K562 (cell line): ENCODE data around the gene MAN1A1. TPM values are rescaled to one million over a fixed set of nuclear protein-coding genes. Genes with fewer than 3 reads are reported as not detected.

ENCODE experiments used
- CEBPB ChIP-seq: fragments of 450-650 bp; IDR thresholded peaks from 2 replicates; pipeline ENCODE4 v1.6.1; 2016; ENCODE audit warnings: missing genetic modification characterization, missing compliant biosample characterization
- CREM ChIP-seq: IDR thresholded peaks from 2 replicates; pipeline ENCODE4 v1.6.1; 2014; ENCODE audit warnings: antibody characterized with exemption, low read depth
- FOXA1 ChIP-seq: fragments of 450-650 bp; IDR thresholded peaks from 2 replicates; pipeline ENCODE4 v1.6.1; 2016; ENCODE audit warnings: mild to moderate bottlenecking, borderline replicate concordance
- FUS ChIP-seq: fragments of 200-400 bp; formaldehyde crosslinking; optimal IDR thresholded peaks from 2 replicates; pipeline ENCODE3; 2017; ENCODE audit warnings: low read depth, low read length
- JUNB ChIP-seq: fragments of 450-650 bp; formaldehyde crosslinking; conservative IDR thresholded peaks from 2 replicates; pipeline ENCODE4 v1.4.0; 2020; ENCODE audit warnings: mild to moderate bottlenecking
- JUND ChIP-seq, 2 experiments: IDR thresholded peaks; 2 replicates in 1 of 2; 3 replicates in 1 of 2; pipeline ENCODE4 v1.6.1; 2011; ENCODE audit warnings: borderline replicate concordance in 2 of 2, low read depth in 2 of 2, low read length in 2 of 2, improper control_type of control experiment in 1 of 2, missing biosample characterization in 1 of 2, missing genetic modification characterization in 1 of 2, missing genetic modification reagents in 1 of 2
- MEIS2 ChIP-seq: fragments of 450-650 bp; IDR thresholded peaks from 2 replicates; pipeline ENCODE4 v1.6.1; 2014; ENCODE audit warnings: mild to moderate bottlenecking; ENCODE audit not compliant: partially characterized antibody
- NFE2 ChIP-seq: IDR thresholded peaks from 2 replicates; pipeline ENCODE4 v1.6.1; 2014; ENCODE audit warnings: antibody characterized with exemption, low read depth
- NONO ChIP-seq, 2 experiments: fragments of 200-400 bp in 1 of 2; fragments of 450-650 bp in 1 of 2; formaldehyde crosslinking in 1 of 2; IDR thresholded peaks; 2 replicates each; pipeline ENCODE4 v1.6.1; 2017; ENCODE audit warnings: low read depth in 2 of 2, mild to moderate bottlenecking in 2 of 2, moderate library complexity in 2 of 2, low read length in 1 of 2
- RCOR1 ChIP-seq, 2 experiments: IDR thresholded peaks; 2 replicates each; pipeline ENCODE4 v1.6.1; 2012; ENCODE audit warnings: low read depth in 2 of 2, low read length in 2 of 2, borderline replicate concordance in 1 of 2, improper control_type of control experiment in 1 of 2
- TAF7 ChIP-seq: fragments of 450-650 bp; IDR thresholded peaks from 2 replicates; pipeline ENCODE4 v1.6.1; 2016; ENCODE audit warnings: missing genetic modification characterization, missing compliant biosample characterization
- U2AF2 ChIP-seq: fragments of 200-400 bp; formaldehyde crosslinking; optimal IDR thresholded peaks from 2 replicates; pipeline ENCODE3; 2017; ENCODE audit warnings: low read depth, mild to moderate bottlenecking, low read length
- YY1 ChIP-seq, 3 experiments: IDR thresholded peaks; 2 replicates each; pipeline ENCODE4 v1.6.1; 2011; ENCODE audit warnings: low read length in 2 of 3, mild to moderate bottlenecking in 2 of 3, moderate library complexity in 2 of 3, borderline replicate concordance in 1 of 3, control low read depth in 1 of 3, low read depth in 1 of 3; ENCODE audit not compliant: insufficient read depth in 3 of 3, insufficient replicate concordance in 2 of 3, control insufficient read depth in 1 of 3, insufficient read length in 1 of 3; ENCODE audit errors: extremely low read depth in 1 of 3
- ZFP30 ChIP-seq: fragments of 250-450 bp; sonication (Bioruptor Pico); IDR thresholded peaks from 2 replicates; pipeline ENCODE4 v1.8.0; 2022; ENCODE audit warnings: moderate library complexity, mild to moderate bottlenecking, inconsistent platforms, borderline replicate concordance
- ZNF217 ChIP-seq: sonication (generic); formaldehyde crosslinking; IDR thresholded peaks from 2 replicates; pipeline ENCODE4 v1.8.0; 2022; ENCODE audit warnings: mild to moderate bottlenecking, missing genetic modification reagents
- ZNF696 ChIP-seq: fragments of 250-450 bp; sonication (Bioruptor Pico); conservative IDR thresholded peaks from 2 replicates; pipeline ENCODE4 v1.4.0; 2020; ENCODE audit warnings: mild to moderate bottlenecking, moderate library complexity
- polyA plus RNA-seq, 8 experiments: library from polyadenylated mRNA; depleted of rRNA in 4 of 8; stranded (reverse) in 5 of 8; unstranded in 3 of 8; fragments of >200 nt; fragmentation: Nextera tagmentation in 2 of 8; fragmentation: Illumina TruSeq in 1 of 8; extraction: Ambion mirVana in 2 of 8; extraction: Trizol in 1 of 8; gene quantifications; 2 replicates each; pipeline versions ENCODE4 v1.2.1 to v1.2.3, GENCODE V29; 2011 to 2014; ENCODE audit warnings: inconsistent platforms in 1 of 8, missing spikeins in 1 of 8
- total RNA-seq, 7 experiments: library from RNA; depleted of rRNA in 6 of 7; stranded (reverse); fragments of >200 nt in 6 of 7; fragmentation: Illumina TruSeq in 2 of 7; extraction: Trizol in 2 of 7; gene quantifications; 2 replicates each; pipeline versions ENCODE4 v1.2.1 to v1.2.3, GENCODE V29; 2011 to 2021; ENCODE audit warnings: low replicate concordance in 1 of 7
- TF ChIP-seq, protein P1 (sequence below): fragments of 450-650 bp; IDR thresholded peaks from 2 replicates; pipeline ENCODE4 v1.7.1; 2018; ENCODE audit warnings: mild to moderate bottlenecking, low read depth; ENCODE audit not compliant: partially characterized antibody
- TF ChIP-seq, protein P2 (sequence below): fragments of 450-650 bp; IDR thresholded peaks from 2 replicates; pipeline ENCODE4 v1.6.1; 2017; ENCODE audit warnings: antibody characterized with exemption, mild to moderate bottlenecking
- TF ChIP-seq, protein P3 (sequence below): fragments of 450-650 bp; formaldehyde crosslinking; IDR thresholded peaks from 2 replicates; pipeline ENCODE4 v1.4.0; 2022; ENCODE audit warnings: missing genetic modification characterization

MAN1A1 gene
- total and polyA plus RNA-seq, 9 of the 15 experiments (the other 6 are each of a cell fraction or from before 2014, with no cell fraction given), result 24.5 to 78.4 (median 59.7) TPM

DNA sequence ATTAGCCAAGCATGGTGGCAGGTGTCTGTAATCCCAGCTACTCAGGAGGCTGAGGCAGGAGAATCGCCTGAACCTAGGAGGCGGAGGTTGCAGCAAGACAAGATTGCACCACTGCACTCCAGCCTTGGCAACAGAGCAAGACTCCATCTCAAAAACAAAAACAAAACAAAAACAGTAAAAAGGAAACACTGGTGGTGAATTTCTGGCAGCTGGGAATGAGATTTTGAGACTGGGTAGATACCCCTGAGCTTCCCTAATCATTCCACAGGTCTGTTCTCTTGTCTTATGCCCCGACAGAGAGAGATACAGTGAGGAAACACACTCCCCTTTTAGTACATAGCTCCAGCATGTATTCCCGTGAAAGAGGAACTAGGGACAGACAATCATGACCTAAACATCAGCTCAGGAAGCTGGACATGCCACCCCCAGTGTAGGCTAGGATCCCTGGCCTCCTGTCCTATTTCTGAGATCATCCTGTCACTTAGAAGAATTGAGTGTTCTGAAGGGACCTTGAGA is 9.6 kb downstream of the MAN1A1 start (continued):
- no peak for TF ChIP-seq NONO (IDR thresholded peaks at IDR 0.05; ENCODE audit: low read depth in 2 of 2, low read length in 1 of 2)
- no peak for TF ChIP-seq ZNF217 (CRISPR knock-in tag)
- no peak for TF ChIP-seq TAF7 (tag)
- no peak for TF ChIP-seq U2AF2
- TF ChIP-seq JUND (IDR thresholded peaks at IDR 0.05; ENCODE audit: borderline replicate concordance, low read depth, low read length), result peak; percentile 29; the same call in 1 of the 2 replicates
- TF ChIP-seq JUND (tag; IDR thresholded peaks at IDR 0.05; ENCODE audit: borderline replicate concordance, low read depth, low read length), result no peak
- TF ChIP-seq CREM, result 0 out of 2 replicates have a peak, but pooled peaks have one; percentile 12
- TF ChIP-seq, protein P1, sequence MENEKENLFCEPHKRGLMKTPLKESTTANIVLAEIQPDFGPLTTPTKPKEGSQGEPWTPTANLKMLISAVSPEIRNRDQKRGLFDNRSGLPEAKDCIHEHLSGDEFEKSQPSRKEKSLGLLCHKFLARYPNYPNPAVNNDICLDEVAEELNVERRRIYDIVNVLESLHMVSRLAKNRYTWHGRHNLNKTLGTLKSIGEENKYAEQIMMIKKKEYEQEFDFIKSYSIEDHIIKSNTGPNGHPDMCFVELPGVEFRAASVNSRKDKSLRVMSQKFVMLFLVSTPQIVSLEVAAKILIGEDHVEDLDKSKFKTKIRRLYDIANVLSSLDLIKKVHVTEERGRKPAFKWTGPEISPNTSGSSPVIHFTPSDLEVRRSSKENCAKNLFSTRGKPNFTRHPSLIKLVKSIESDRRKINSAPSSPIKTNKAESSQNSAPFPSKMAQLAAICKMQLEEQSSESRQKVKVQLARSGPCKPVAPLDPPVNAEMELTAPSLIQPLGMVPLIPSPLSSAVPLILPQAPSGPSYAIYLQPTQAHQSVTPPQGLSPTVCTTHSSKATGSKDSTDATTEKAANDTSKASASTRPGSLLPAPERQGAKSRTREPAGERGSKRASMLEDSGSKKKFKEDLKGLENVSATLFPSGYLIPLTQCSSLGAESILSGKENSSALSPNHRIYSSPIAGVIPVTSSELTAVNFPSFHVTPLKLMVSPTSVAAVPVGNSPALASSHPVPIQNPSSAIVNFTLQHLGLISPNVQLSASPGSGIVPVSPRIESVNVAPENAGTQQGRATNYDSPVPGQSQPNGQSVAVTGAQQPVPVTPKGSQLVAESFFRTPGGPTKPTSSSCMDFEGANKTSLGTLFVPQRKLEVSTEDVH, result no peak
- peak; percentile 75 for TF ChIP-seq CEBPB (tag)
- TF ChIP-seq ZNF696, result no peak
- TF ChIP-seq MEIS2, result peak; percentile 30
- no peak for TF ChIP-seq NFE2
- TF ChIP-seq FUS, result no peak
- TF ChIP-seq JUNB (CRISPR knock-in tag), result no peak
- TF ChIP-seq FOXA1, result no peak
- no peak for TF ChIP-seq YY1 (IDR thresholded peaks at IDR 0.05; ENCODE audit: borderline replicate concordance in 1 of 3, control insufficient read depth in 1 of 3, extremely low read depth in 1 of 3, insufficient read depth in 3 of 3, insufficient read length in 1 of 3, insufficient replicate concordance in 2 of 3, low read depth in 1 of 3, low read length in 2 of 3)
- no peak for TF ChIP-seq ZFP30 (CRISPR knock-in tag)
- TF ChIP-seq, protein P2, sequence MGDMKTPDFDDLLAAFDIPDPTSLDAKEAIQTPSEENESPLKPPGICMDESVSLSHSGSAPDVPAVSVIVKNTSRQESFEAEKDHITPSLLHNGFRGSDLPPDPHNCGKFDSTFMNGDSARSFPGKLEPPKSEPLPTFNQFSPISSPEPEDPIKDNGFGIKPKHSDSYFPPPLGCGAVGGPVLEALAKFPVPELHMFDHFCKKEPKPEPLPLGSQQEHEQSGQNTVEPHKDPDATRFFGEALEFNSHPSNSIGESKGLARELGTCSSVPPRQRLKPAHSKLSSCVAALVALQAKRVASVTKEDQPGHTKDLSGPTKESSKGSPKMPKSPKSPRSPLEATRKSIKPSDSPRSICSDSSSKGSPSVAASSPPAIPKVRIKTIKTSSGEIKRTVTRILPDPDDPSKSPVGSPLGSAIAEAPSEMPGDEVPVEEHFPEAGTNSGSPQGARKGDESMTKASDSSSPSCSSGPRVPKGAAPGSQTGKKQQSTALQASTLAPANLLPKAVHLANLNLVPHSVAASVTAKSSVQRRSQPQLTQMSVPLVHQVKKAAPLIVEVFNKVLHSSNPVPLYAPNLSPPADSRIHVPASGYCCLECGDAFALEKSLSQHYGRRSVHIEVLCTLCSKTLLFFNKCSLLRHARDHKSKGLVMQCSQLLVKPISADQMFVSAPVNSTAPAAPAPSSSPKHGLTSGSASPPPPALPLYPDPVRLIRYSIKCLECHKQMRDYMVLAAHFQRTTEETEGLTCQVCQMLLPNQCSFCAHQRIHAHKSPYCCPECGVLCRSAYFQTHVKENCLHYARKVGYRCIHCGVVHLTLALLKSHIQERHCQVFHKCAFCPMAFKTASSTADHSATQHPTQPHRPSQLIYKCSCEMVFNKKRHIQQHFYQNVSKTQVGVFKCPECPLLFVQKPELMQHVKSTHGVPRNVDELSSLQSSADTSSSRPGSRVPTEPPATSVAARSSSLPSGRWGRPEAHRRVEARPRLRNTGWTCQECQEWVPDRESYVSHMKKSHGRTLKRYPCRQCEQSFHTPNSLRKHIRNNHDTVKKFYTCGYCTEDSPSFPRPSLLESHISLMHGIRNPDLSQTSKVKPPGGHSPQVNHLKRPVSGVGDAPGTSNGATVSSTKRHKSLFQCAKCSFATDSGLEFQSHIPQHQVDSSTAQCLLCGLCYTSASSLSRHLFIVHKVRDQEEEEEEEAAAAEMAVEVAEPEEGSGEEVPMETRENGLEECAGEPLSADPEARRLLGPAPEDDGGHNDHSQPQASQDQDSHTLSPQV, result peak; percentile 31; the same call in 1 of the 2 replicates
- TF ChIP-seq, protein P3, sequence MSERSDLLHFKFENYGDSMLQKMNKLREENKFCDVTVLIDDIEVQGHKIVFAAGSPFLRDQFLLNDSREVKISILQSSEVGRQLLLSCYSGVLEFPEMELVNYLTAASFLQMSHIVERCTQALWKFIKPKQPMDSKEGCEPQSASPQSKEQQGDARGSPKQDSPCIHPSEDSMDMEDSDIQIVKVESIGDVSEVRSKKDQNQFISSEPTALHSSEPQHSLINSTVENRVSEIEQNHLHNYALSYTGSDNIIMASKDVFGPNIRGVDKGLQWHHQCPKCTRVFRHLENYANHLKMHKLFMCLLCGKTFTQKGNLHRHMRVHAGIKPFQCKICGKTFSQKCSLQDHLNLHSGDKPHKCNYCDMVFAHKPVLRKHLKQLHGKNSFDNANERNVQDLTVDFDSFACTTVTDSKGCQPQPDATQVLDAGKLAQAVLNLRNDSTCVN (CRISPR knock-in tag), result no peak
- TF ChIP-seq RCOR1 (IDR thresholded peaks at IDR 0.05; ENCODE audit: borderline replicate concordance in 1 of 2, low read depth in 2 of 2, low read length in 2 of 2), result 0 out of 4 replicates have a peak, but pooled peaks of 1 of the 2 experiments have one; percentile 8
